GM12864 (cell line): Measurements from ENCODE around the gene NOBOX.
A peak's percentile ranks its signal among the peaks of the same experiment; 100 is the strongest.

Experiments
- DNase-seq: peaks from one replicate; pipeline ENCODE4 v3.0.0-alpha.2; 2011; ENCODE audit warnings: low read depth
- H3K4me3 ChIP-seq: 2 replicates; pipeline ENCODE4 v1.5.1; 2011; ENCODE audit warnings: mild to moderate bottlenecking, low read depth, low read length, control low read depth
- TF ChIP-seq, protein P1 (sequence below): IDR thresholded peaks from 2 replicates; pipeline ENCODE4 v1.5.1; 2011; ENCODE audit warnings: low read depth, mild to moderate bottlenecking, moderate library complexity, low read length, control low read depth, inconsistent platforms; ENCODE audit errors: missing control alignments

The NOBOX gene

DNA sequence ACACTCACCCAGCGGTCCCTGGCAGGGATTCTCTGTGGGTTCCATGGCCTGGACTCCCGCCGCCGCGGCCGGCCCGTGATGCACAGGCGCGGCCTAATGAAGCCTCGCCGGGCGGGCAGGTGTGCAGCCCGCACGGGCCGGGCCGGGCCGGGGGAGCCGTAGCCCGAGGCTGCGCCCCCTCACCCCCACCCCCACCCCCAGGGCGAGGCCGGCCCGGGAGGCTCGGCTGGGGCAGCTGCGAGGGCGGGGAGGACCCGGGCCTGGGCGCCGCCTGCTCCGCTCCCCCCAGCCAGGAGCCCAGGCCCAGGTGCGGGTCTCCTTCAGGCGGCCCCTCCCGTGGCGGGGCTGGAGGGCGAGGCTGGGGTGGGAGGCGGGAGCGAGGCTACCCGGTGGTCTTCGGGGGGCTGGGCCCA lies at the start of gene NOBOX:
Gene NOBOX (minus strand): TSS at position 45 of the 413 bp plus-strand sequence.
- no peak for DNase-seq
- no peak within 1 kb of the TSS for H3K4me3 ChIP-seq
- TF ChIP-seq, protein P1, sequence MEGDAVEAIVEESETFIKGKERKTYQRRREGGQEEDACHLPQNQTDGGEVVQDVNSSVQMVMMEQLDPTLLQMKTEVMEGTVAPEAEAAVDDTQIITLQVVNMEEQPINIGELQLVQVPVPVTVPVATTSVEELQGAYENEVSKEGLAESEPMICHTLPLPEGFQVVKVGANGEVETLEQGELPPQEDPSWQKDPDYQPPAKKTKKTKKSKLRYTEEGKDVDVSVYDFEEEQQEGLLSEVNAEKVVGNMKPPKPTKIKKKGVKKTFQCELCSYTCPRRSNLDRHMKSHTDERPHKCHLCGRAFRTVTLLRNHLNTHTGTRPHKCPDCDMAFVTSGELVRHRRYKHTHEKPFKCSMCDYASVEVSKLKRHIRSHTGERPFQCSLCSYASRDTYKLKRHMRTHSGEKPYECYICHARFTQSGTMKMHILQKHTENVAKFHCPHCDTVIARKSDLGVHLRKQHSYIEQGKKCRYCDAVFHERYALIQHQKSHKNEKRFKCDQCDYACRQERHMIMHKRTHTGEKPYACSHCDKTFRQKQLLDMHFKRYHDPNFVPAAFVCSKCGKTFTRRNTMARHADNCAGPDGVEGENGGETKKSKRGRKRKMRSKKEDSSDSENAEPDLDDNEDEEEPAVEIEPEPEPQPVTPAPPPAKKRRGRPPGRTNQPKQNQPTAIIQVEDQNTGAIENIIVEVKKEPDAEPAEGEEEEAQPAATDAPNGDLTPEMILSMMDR = no peak

DNA sequence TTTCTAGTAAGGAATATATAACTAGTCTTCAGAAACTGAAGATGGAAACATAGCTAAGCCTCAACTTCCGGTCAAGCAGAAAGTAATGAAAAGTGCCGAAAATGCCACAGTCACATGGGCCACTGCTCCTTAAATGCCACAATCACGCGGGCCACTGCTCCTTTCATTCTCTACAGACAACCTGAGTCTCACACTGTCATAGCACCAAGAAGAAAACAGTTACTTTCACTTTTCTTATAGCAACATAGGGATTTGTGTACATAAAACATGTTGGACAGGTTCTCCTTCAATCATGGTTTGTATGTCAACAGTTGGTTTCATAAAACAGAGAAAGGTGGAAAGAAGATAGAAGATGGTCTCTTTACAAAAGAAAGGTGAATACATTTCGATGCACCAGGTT lies 48.6 kb upstream of the NOBOX start:
- TF ChIP-seq, protein P1 = no peak
- no peak overlapping the region for H3K4me3 ChIP-seq
- no peak for DNase-seq

DNA sequence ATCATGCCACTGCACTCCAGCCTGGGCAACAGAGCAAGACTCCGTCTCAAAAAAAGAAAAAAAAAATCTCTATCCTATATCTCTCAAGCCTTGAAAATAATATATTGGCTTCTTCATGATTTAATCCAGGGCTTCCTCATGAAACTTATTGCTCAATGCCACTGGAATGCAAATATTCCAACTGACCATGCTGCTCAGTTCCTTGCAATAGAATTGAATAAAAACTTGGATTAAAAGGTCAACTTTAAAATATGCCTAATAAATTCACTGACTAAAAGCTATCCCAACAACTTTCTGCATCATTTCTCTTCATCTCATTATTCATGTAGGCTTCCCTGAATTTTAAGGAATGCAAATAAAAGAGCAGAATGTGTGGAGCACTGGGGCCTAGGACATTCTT lies 42.1 kb upstream of the NOBOX start:
- no peak for DNase-seq
- H3K4me3 ChIP-seq = no peak overlapping the region
- TF ChIP-seq, protein P1 = no peak

DNA sequence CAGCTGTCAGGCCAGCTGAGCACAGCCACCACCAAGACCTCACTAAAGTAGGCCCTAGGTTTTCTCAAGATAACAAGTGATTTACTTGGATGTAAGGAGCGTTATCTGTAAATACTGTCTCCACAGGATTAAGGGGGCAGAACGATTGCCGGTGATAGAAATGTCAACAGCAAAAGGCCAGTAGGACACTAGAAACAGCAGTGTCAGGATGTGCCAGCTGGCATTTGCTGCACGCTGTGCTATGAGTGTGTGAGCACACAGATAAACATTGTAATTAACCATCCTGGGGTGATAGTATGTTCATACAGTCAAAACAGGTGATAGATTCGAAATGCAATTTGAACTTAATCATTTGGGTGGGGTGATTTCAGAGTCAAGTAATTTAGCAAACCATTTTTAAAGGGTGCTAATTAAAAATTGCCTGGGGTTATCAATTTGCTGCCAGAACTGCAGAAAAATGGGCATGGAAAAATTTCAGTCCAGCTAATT lies 36.3 kb upstream of the NOBOX start:
- DNase-seq = no peak
- H3K4me3 ChIP-seq = no peak overlapping the region
- TF ChIP-seq, protein P1 = no peak

DNA sequence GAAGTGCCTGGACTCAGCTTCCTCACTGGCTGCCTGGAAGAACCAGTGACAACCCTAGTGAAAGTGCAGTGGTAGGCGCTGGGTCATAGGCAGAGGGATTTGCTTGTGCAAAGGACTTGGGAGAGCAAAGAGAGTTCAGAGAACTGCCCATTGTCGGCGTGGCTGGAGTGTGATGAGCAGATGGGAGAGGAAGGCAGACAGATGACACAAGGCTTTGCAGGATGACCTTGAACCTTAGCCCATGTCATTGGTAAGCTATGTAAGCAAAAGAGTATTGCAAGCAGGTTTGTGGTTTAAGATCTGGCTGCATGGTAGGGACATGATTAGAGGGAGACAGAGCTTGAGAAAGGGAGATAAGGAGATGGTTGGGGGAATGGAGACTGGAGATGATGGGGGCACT lies 35.3 kb upstream of the NOBOX start:
- H3K4me3 ChIP-seq = no peak overlapping the region
- TF ChIP-seq, protein P1 = no peak
- no peak for DNase-seq

DNA sequence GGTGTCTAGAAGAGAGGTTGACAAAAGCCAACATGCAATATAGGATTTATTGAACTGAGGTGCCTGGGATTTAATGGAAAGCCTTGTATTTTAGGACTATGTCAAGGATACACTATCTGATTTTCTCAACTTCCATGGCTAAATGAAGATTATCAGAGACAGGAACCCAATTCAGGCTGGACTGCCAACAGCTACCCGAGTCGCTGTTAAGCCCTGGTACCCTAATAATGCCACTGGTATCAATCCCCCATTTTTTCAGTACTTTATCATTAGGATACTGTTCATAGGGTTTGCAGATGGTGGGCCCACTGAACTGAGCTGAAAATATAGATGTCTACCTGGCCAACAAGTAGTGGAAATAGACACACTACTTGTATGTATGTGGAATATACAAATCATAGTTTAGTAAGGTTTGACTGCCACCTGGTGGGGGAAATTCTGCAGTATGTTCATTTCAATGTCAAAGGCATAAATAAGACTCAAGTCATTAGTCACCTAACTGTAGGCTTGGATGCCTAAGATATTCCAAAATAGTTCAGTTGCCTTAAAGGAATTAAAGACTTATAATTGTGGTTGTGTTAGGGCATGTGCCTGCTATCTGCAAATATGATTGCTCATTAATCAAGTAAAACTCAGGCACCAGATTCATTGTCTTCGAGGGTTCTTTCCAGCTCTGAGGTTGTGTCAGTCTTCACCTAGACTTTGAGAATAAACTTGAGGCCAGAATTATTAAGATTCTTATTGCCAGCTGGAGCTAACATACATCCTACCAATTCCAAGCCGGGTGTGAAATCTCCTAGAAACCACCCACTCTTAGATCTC lies 34.1 kb upstream of the NOBOX start:
- TF ChIP-seq, protein P1 = peak; percentile 50
- peak; percentile 29 for DNase-seq
- H3K4me3 ChIP-seq = no peak overlapping the region

DNA sequence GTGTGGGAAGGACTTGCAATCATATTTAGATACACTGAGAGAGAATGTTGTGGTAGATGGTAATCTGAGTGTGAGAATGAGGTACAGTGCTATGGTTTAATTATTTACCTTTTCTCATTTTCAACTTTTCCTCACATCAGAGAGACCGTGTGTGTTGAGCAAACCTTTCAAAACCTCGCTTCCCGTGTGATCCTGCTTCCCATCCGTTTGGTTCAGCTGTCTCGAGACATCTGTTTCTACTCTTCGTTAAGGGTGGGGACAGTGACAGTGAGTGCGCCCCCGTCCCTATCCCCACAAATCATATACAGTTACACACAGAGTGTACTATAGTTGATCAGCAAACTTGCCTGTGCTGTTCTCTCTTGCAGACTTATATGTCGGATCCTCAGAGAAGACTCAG lies 33.0 kb upstream of the NOBOX start:
- no peak overlapping the region for H3K4me3 ChIP-seq
- TF ChIP-seq, protein P1 = no peak
- DNase-seq = no peak
